GM20431 (cell line): ENCODE results near the gene PKD1.
"Not testable (repeated sequence)": the region's sequence is repeated elsewhere in the genome, so short reads cannot be mapped to it uniquely, and the experiment has no call there.

ENCODE experiments used
- in situ Hi-C: fragments of 300-500 bp; cut with MseI, MboI; formaldehyde crosslinking; loops from one replicate; pipeline ENCODE4 v1.15.0; 2020; ENCODE audit warnings: low sequenced_read_pairs; ENCODE audit not compliant: unreplicated experiment

The PKD1 gene

DNA sequence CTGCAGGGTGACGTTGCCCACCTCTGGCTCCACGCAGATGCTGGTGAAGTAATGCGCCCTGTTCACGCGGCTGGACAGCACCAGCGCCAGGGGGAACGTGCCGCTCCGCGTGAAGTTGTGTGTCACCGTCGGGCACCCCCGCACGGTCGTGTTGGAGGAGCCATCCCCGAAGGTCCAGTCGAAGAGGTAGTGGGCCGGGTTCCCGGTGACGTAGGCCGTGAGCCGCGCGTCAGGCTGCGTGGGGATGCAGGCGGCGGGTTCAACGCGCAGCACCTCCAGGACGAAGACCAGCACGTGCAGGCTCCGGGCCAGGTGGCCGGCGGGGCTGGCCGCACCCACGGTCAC is 24.7 kb downstream of the PKD1 start:
- in situ Hi-C loops = not testable (repeated sequence)

DNA sequence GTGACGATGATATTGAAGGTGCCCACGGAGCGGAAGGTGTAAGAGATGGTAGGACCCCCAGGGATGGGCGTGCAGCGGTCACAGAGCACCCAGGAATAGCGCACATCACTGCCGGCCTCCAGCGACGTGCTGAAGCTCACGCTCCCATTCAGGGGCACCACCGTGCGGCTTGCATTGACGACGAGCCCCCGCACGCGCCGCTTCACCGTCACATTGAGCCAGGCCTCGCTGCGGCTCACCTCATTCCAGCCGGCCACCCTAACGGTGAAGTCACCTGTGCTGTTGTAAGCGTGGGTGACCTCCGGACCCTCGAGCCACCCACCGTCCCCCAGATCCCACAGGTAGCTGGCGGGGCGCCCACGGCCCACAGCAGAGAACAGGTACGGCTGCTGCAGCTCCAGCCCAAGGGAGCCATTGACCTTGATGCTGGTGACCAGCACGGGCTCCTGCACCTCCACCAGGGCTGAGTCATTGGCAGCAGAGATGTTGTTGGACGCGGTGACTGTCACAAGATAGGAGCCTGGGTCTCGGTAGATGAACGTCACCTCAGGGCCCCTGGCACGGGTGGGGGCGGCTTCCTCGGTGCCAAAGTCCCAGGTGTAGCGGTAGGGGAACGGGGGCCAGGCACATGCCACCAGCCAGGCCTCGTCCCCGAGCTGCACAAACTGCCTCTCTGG is 25.2 kb downstream of the PKD1 start:
- in situ Hi-C loops = not testable (repeated sequence)

DNA sequence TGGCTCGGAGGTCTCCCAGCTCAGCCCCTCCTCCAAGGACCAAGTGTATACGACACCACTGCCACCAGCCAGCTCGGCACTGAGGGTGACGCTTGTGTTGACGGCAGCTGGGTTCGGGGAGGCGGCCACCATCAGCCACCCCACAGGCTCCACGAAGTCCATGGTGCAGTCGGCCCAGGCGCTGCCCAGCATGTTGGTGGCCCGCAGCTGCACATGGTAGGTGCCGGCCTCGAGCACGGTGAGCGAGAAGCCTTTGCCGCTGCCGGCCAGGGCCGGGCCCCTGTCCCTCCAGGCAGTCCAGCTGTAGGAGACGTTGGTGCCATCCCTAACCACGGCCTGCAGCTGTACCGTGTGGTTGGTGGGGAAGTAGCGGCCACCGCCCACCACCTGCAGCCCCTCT is 25.8 kb downstream of the PKD1 start:
- in situ Hi-C loops = not testable (repeated sequence)

- in situ Hi-C loops = not testable (repeated sequence)
Observed at GRCh38 chr16:2109271-2109580, 26.5 kb downstream of the PKD1 start.

- in situ Hi-C loops = not testable (repeated sequence)
Observed at GRCh38 chr16:2108446-2109270, 27.0 kb downstream of the PKD1 start.

DNA sequence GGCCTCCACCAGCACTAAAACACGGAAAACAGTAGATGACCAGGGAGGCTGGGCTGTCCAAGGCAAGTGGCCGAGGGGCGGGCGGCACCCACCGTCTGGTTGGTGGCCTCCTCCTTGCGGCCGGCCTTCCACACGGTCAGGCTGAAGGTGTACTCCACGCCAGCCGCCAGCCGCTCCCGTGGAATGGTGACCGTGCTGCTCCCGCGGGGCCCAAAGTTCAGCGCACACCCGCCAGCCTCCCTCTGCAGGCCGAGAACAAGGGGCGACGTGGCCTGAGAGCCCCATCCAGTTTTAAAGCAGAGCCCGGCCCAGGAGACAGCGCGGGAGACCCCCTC is 27.9 kb downstream of the PKD1 start:
- in situ Hi-C loops = not testable (repeated sequence)

DNA sequence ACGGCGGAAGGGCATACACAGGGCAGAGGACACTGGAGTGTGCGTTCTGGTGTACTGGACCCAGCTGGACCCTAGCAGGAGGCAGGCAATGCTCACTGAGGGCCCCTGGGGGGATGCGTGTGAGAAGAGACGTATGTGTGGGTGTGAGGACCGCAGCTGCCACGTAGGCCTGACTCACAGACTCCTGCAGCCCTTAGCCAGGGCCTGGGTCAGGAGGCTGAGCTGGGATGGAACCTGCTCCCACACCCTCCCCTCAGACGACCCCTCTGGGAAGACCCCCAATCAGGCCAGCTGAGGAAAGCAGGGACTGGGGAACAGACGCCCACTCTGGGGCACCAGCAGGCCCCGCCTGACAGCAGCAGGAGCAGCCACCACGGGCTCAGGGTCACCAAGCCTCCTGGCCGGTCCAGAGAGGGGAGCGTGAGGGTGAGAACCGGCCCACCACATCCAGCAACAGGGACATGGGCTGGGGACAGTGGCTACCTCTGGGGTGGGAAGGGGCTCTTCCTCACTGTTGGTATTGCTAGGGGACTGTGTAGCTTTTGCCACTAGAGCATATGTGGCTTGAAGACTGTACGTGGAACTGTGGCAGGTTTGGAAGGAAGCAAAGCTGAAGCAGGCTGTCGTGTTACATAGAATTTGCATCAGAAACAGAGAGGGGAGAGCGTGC is 28.4 kb downstream of the PKD1 start:
- in situ Hi-C loops = not testable (repeated sequence)

- in situ Hi-C loops = not testable (repeated sequence)
Observed at GRCh38 chr16:2106211-2106610, 29.5 kb downstream of the PKD1 start.

DNA sequence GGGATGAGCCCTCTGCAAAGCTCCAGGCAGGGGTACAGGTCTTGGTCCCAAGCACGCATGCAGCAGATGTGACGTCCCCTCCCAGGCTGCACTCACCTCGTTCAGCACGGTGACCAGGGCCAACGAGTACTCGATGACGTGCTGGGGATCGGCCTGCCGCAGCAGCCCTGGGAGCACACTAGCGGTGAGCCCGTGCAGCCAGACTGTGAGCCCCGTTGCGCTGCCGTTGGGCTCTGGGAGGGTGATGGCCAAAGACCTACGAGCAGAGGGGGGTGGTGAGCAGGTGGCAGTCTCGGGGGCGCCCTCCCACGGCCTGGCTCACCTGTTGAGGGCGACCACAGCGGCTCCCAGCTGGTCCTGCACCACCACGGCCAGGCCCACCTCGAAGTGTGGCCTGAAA is 29.9 kb downstream of the PKD1 start:
- in situ Hi-C loops = not testable (repeated sequence)

GRCh38 chr16:2105291-2105690 is 30.4 kb downstream of the PKD1 start:
- in situ Hi-C loops = not testable (repeated sequence)

DNA sequence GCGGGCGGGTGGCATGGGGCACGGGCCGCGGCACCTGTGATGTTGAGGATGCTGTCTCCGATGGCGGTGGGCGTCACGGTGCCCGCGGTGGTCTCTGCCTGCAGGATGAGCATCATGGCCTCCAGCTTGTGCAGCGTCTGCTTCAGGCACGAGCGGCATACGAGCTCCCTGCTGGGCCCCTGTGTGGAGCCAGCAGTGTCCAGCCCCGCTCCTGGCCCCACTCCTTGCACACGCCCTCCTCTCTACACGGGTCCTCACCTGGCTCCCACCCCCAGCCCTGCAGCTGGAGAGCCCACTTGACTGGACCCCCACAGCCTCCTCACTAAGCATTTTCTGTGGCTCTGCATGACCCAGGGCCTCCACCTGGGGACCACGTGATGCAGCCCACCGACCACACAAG is 31.2 kb downstream of the PKD1 start:
- in situ Hi-C loops = not testable (repeated sequence)

DNA sequence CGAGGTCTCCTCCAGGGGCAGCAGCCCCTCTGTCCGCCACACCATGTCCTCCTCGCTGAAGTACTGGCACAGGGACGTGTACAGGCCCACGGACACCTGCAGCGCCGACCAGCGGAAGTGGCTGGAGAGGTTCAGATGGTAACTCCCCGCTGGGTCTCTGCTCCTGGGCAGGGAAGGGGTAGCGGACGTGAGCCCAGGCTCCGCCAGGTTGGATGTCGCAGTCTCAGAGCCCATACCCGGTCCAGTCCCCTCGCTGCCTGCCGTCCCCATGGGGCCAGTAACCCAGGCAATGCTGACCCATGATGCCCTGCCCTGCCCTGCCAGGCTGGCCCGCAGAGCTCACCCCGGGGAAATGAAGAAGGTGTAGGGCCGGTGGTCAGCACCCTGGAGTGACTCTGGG is 33.2 kb downstream of the PKD1 start:
- in situ Hi-C loops = no loop called here

DNA sequence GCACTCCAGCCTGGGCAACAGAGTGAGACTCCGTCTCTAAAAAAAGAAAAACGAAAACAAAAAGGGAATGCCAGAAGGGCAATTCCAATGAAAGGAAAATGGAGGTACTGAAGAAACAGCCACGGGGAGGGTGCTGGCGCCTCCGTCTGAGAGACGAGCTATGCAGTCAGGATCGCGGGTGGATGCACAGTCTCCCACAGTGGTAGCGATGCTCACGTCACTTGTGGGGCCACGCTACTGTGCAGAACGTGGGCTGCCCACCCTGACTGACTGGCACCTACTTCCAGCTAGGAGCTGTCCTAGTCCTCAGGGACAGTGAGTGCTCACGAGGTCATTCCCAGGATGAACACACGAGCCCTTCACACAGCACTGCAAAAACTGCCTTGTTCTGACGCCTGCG is 34.1 kb downstream of the PKD1 start:
- in situ Hi-C loops = not testable (repeated sequence)

DNA sequence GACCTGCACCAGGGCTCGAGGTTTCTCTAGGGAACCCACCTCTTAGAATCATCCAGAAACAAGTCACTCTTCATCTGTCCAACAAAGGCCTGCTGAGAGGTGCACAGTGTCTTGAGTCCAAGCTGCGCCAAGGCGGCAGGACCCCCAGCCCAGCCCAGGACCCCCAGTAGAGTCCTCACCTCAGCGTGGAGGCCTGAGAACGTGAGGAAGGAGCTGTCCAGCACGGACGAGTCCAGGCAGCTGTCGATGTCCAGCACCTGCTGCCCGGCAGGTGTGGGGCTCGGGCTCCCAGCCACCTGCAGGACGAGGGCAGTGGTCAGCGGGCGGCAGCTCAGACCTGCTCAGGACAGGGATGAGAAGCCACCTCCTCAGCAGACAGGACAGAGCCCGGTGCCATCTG is 38.0 kb downstream of the PKD1 start:
- in situ Hi-C loops = not testable (repeated sequence)

- in situ Hi-C loops = no loop called here
Observed at GRCh38 chr16:2096853-2097595, 38.7 kb downstream of the PKD1 start.

DNA sequence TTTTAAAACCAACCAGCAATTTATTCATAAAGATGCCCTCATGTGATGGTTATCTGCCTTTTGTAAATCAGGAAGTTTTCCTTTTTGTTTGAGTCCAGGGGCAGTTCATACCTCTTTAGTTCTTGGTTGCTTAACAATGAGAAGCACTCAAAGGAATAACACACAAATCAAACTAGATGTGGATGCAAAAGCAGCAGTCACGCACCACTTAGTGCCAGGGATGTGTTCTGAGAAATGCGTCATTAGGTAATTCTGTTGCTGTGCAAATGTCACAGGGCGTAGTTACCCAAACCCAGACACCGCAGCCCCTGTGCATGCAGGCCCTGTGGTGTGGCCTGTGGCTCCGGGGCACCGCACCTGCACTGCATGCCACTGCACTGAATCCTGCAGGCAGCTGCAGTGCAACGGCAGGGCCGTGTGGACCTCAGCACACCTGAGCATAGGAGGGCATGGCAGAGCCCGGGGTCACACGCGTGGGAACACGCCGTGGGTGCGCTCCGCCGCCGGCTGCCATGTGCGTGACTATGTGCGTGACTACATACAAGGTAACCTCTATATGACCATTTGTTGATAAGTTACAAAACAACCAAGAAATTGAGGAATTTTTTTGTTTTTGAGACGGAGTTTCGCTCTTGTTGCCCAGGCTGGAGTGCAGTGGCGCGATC is 39.6 kb downstream of the PKD1 start:
- in situ Hi-C loops = no loop called here

DNA sequence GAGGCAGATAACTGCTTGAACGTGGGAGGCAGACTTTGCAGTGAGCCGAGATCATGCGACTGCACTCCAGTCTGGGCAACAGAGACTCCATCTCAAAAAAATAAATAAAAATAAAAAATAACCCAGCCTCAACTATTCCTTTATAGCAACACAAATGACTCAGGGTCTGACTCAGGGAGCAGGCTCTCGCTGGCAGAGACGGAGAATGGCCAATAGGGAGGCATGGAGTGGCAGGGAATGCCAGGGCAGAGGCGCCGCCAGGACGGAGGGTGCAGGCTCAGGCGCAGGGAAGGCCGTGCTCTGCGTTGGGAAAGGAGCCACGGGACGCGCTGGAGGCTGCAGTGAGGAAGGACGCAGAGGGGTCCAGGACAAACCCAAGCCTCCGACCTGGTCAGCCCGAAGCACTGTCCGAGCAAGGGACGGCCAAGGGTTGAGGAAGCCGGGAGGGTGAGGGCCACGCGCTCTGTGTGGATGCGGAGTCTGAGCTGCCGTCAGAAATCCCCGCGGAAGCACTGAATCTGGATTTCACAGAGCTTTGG is 40.3 kb downstream of the PKD1 start:
- in situ Hi-C loops = no loop called here

- in situ Hi-C loops = no loop called here
Observed at GRCh38 chr16:2093793-2094192, 41.9 kb downstream of the PKD1 start.

GRCh38 chr16:2092866-2093265 is 42.8 kb downstream of the PKD1 start:
- in situ Hi-C loops = no loop called here

GRCh38 chr16:2092256-2092620 is 43.5 kb downstream of the PKD1 start:
- in situ Hi-C loops = no loop called here
